Measurements from ENCODE around the gene LSM10. TPM values are rescaled to one million over a fixed set of nuclear protein-coding genes. Genes with fewer than 3 reads are reported as not detected.
A peak's percentile ranks its signal among the peaks of the same experiment; 100 is the strongest.

Gene LSM10
- total RNA-seq, 2 experiments from 2014 or later: 44.7 to 47.5 TPM

- DNase-seq: no peak
- ChIA-PET CTCF (interaction anchor here (1.2 to 1.4 kb wide), 3 partner anchors 8 to 37 kb away, joined by 3 to 4 read pairs (median 4); partner anchors contain the start of gene LSM10), POLR2A (no interaction called here)
- peaks cover 7% of the 10 kb centered on the region for H3K27me3 Mint-ChIP-seq (ENCODE audit: low read depth)
- peaks cover under 1% of the 10 kb centered on the region for H3K36me3 Mint-ChIP-seq (ENCODE audit: low read depth)
- no peak for ATAC-seq
- H3K4me3 Mint-ChIP-seq: no peak overlapping the region
- H3K4me1 Mint-ChIP-seq (ENCODE audit: low read depth): peaks cover 9% of the 10 kb centered on the region
- H3K9me3 Mint-ChIP-seq (ENCODE audit: insufficient read depth): no peaks in the 10 kb centered on the region
- peak overlapping the region; percentile 31 for H3K27ac Mint-ChIP-seq
Measured at GRCh38 chr1:36406440-36406839, 8.7 kb upstream of the LSM10 start.

GRCh38 chr1:36402504-36402890, 4.8 kb upstream of the LSM10 start:
- H3K4me3 Mint-ChIP-seq: no peak overlapping the region
- no peak overlapping the region for H3K27ac Mint-ChIP-seq
- peaks cover 3% of the 10 kb centered on the region for H3K36me3 Mint-ChIP-seq (ENCODE audit: low read depth)
- DNase-seq: no peak
- no peaks in the 10 kb centered on the region for H3K9me3 Mint-ChIP-seq (ENCODE audit: insufficient read depth)
- H3K4me1 Mint-ChIP-seq (ENCODE audit: low read depth): peaks cover 25% of the 10 kb centered on the region
- H3K27me3 Mint-ChIP-seq (ENCODE audit: low read depth): peaks cover 6% of the 10 kb centered on the region
- ChIA-PET CTCF (interaction anchor here (0.6 to 0.8 kb wide), 2 partner anchors 18 kb away, joined by 3 read pairs; no protein-coding TSS in a partner anchor), POLR2A (no interaction called here)
- ATAC-seq: no peak

- peaks cover 28% of the 10 kb centered on the region for H3K4me1 Mint-ChIP-seq (ENCODE audit: low read depth)
- H3K9me3 Mint-ChIP-seq (ENCODE audit: insufficient read depth): no peaks in the 10 kb centered on the region
- H3K4me3 Mint-ChIP-seq: no peak overlapping the region
- ATAC-seq: no peak
- peaks cover 3% of the 10 kb centered on the region for H3K36me3 Mint-ChIP-seq (ENCODE audit: low read depth)
- POLR2A ChIA-PET: no interaction called here
- peaks cover 5% of the 10 kb centered on the region for H3K27me3 Mint-ChIP-seq (ENCODE audit: low read depth)
- no peak overlapping the region for H3K27ac Mint-ChIP-seq
- CTCF ChIA-PET: interaction anchor here (0.6 to 4.8 kb wide), 3 partner anchors 17 to 59 kb away, joined by 3 to 30 read pairs (median 4); no protein-coding TSS in a partner anchor
- DNase-seq: no peak
Measured at GRCh38 chr1:36401602-36402503, 4.1 kb upstream of the LSM10 start.

GRCh38 chr1:36400825-36401601, 3.3 kb upstream of the LSM10 start:
- no peaks in the 10 kb centered on the region for H3K9me3 Mint-ChIP-seq (ENCODE audit: insufficient read depth)
- H3K4me1 Mint-ChIP-seq (ENCODE audit: low read depth): peaks cover 35% of the 10 kb centered on the region
- ATAC-seq (no peak), DNase-seq (peak; percentile 63)
- peak overlapping the region; percentile 57 for H3K27ac Mint-ChIP-seq
- CTCF ChIA-PET: interaction anchor here (0.7 to 4.8 kb wide), 5 partner anchors 11 to 58 kb away, joined by 4 to 30 read pairs (median 5); no protein-coding TSS in a partner anchor
- H3K36me3 Mint-ChIP-seq (ENCODE audit: low read depth): peaks cover 5% of the 10 kb centered on the region
- H3K4me3 Mint-ChIP-seq: no peak overlapping the region
- POLR2A ChIA-PET: interaction anchor here (0.8 to 1.1 kb wide), 2 partner anchors 14 to 59 kb away, joined by 3 to 6 read pairs; no protein-coding TSS in a partner anchor
- H3K27me3 Mint-ChIP-seq (ENCODE audit: low read depth): peaks cover 2% of the 10 kb centered on the region

GRCh38 chr1:36400514-36400824, 2.8 kb upstream of the LSM10 start:
- no peak for ATAC-seq
- Mint-ChIP-seq H3K36me3 (ENCODE audit: low read depth) (peaks cover 5% of the 10 kb centered on the region), H3K4me1 (ENCODE audit: low read depth) (peaks cover 37% of the 10 kb centered on the region), H3K4me3 (no peak overlapping the region), H3K27me3 (ENCODE audit: low read depth) (peaks cover 2% of the 10 kb centered on the region), H3K27ac (peak overlapping the region; percentile 57), H3K9me3 (ENCODE audit: insufficient read depth) (no peaks in the 10 kb centered on the region)
- DNase-seq: no peak
- POLR2A ChIA-PET: interaction anchor here (0.8 to 1.1 kb wide), 2 partner anchors 13 to 58 kb away, joined by 3 to 6 read pairs; no protein-coding TSS in a partner anchor
- CTCF ChIA-PET: interaction anchor here (0.7 to 4.8 kb wide), 5 partner anchors 12 to 58 kb away, joined by 4 to 30 read pairs (median 5); no protein-coding TSS in a partner anchor

- H3K4me1 Mint-ChIP-seq (ENCODE audit: low read depth): peaks cover 43% of the 10 kb centered on the region
- POLR2A ChIA-PET: interaction anchor here (1.0 to 4.3 kb wide), 2 partner anchors 12 to 32 kb away, joined by 3 to 59 read pairs; partner anchors contain the start of gene STK40
- CTCF ChIA-PET: interaction anchor here (0.7 to 4.8 kb wide), 8 partner anchors 8 to 515 kb away, joined by 3 to 30 read pairs (median 6); partner anchors contain the start of genes AGO1 and SH3D21
- no peaks in the 10 kb centered on the region for H3K27me3 Mint-ChIP-seq (ENCODE audit: low read depth)
- H3K4me3 Mint-ChIP-seq: peak overlapping the region; percentile 94
- no peak for DNase-seq
- no peaks in the 10 kb centered on the region for H3K9me3 Mint-ChIP-seq (ENCODE audit: insufficient read depth)
- no peak for ATAC-seq
- H3K36me3 Mint-ChIP-seq (ENCODE audit: low read depth): peaks cover 13% of the 10 kb centered on the region
- H3K27ac Mint-ChIP-seq: peak overlapping the region; percentile 96
Measured at GRCh38 chr1:36398370-36398977, 766 bp upstream of the LSM10 start.

GRCh38 chr1:36397083-36397377, 678 bp downstream of the LSM10 start:
- Mint-ChIP-seq H3K27ac (peak overlapping the region; percentile 96), H3K9me3 (ENCODE audit: insufficient read depth) (no peaks in the 10 kb centered on the region), H3K4me3 (peak overlapping the region; percentile 94), H3K36me3 (ENCODE audit: low read depth) (peaks cover 25% of the 10 kb centered on the region), H3K27me3 (ENCODE audit: low read depth) (no peaks in the 10 kb centered on the region), H3K4me1 (ENCODE audit: low read depth) (peaks cover 43% of the 10 kb centered on the region)
- ChIA-PET POLR2A (interaction anchor here (0.8 to 4.3 kb wide), 4 partner anchors 10 to 173 kb away, joined by 3 to 59 read pairs (median 4); partner anchors contain the start of genes STK40 and THRAP3), CTCF (interaction anchor here (0.8 to 4.8 kb wide), 8 partner anchors 10 to 247 kb away, joined by 3 to 30 read pairs (median 4); partner anchors contain the start of gene TRAPPC3)
- DNase-seq (peak; percentile 52), ATAC-seq (peak; percentile 70)

GRCh38 chr1:36396359-36396758, 1.3 kb downstream of the LSM10 start:
- DNase-seq (no peak), ATAC-seq (no peak)
- peak overlapping the region; percentile 94 for H3K4me3 Mint-ChIP-seq
- H3K9me3 Mint-ChIP-seq (ENCODE audit: insufficient read depth): no peaks in the 10 kb centered on the region
- ChIA-PET CTCF (interaction anchor here (1.3 to 3.4 kb wide), 5 partner anchors 10 to 246 kb away, joined by 3 to 28 read pairs (median 6); partner anchors contain the start of gene TRAPPC3), POLR2A (interaction anchor here (1.3 to 4.3 kb wide), 2 partner anchors 10 to 72 kb away, joined by 4 to 59 read pairs; partner anchors contain the start of gene STK40)
- peaks cover 39% of the 10 kb centered on the region for H3K4me1 Mint-ChIP-seq (ENCODE audit: low read depth)
- peak overlapping the region; percentile 11 for H3K27ac Mint-ChIP-seq
- H3K27me3 Mint-ChIP-seq (ENCODE audit: low read depth): no peaks in the 10 kb centered on the region
- peaks cover 30% of the 10 kb centered on the region for H3K36me3 Mint-ChIP-seq (ENCODE audit: low read depth)

- no peak overlapping the region for H3K4me3 Mint-ChIP-seq
- CTCF ChIA-PET: interaction anchor here (1.3 kb wide), 1 partner anchor 25 kb away, joined by 4 read pairs; no protein-coding TSS in a partner anchor
- POLR2A ChIA-PET: no interaction called here
Measured at GRCh38 chr1:36393686-36394085, 4.0 kb downstream of the LSM10 start.

GRCh38 chr1:36392836-36393235, 4.9 kb downstream of the LSM10 start:
- Mint-ChIP-seq H3K4me3 (no peak overlapping the region), H3K4me1 (ENCODE audit: low read depth) (peaks cover 33% of the 10 kb centered on the region), H3K27me3 (ENCODE audit: low read depth) (no peaks in the 10 kb centered on the region), H3K9me3 (ENCODE audit: insufficient read depth) (no peaks in the 10 kb centered on the region), H3K27ac (peak overlapping the region; percentile 30), H3K36me3 (ENCODE audit: low read depth) (peaks cover 47% of the 10 kb centered on the region)
- CTCF ChIA-PET: no interaction called here
- POLR2A ChIA-PET: no interaction called here
- ATAC-seq (no peak), DNase-seq (no peak)

More at GRCh38 chr1:36393686-36394085, 4.0 kb downstream of the LSM10 start:
- Mint-ChIP-seq H3K4me1 (ENCODE audit: low read depth) (peaks cover 36% of the 10 kb centered on the region), H3K9me3 (ENCODE audit: insufficient read depth) (no peaks in the 10 kb centered on the region), H3K27me3 (ENCODE audit: low read depth) (no peaks in the 10 kb centered on the region), H3K27ac (no peak overlapping the region), H3K36me3 (ENCODE audit: low read depth) (peaks cover 45% of the 10 kb centered on the region)
- DNase-seq (no peak), ATAC-seq (no peak)

GRCh38 chr1:36391271-36391670, 6.4 kb downstream of the LSM10 start:
- ChIA-PET CTCF (no interaction called here), POLR2A (no interaction called here)
- Mint-ChIP-seq H3K36me3 (ENCODE audit: low read depth) (peaks cover 52% of the 10 kb centered on the region), H3K9me3 (ENCODE audit: insufficient read depth) (no peaks in the 10 kb centered on the region), H3K4me1 (ENCODE audit: low read depth) (peaks cover 35% of the 10 kb centered on the region), H3K27me3 (ENCODE audit: low read depth) (no peaks in the 10 kb centered on the region), H3K27ac (peak overlapping the region; percentile 82), H3K4me3 (no peak overlapping the region)
- ATAC-seq: no peak
- DNase-seq: no peak
